GM21528 (cell line): ENCODE results near the gene RAI2.
"Not testable (repeated sequence)": the region's sequence is repeated elsewhere in the genome, so short reads cannot be mapped to it uniquely, and the experiment has no call there.

Experiments
- ATAC-seq: cut with Tn5 transposase; IDR thresholded peaks from one replicate; pipeline ENCODE4 v1.9.1; 2021; ENCODE audit warnings: mild to moderate bottlenecking, moderate library complexity; ENCODE audit not compliant: unreplicated experiment, low FRiP score

The RAI2 gene

DNA sequence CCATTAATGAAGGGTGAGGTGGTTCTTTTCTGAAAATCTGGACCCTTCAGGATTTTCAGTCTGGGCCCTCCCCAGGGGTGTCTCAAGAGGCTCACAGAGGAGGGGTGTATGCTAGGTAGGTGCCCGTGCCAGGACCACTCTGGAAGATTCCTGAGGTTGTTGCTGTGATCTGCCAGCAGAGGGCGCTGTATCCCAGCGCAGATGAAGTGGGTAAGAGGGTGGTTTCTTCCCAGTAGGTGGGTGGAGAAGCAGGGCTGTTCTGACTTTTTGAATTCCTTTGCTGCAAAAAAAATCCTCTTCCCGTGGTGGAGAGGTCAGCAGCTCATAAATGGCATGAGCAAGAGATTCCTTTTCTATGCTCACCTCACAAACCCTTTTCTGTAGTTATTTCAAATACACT lies 72.7 kb downstream of the RAI2 start:
- no peak for ATAC-seq

DNA sequence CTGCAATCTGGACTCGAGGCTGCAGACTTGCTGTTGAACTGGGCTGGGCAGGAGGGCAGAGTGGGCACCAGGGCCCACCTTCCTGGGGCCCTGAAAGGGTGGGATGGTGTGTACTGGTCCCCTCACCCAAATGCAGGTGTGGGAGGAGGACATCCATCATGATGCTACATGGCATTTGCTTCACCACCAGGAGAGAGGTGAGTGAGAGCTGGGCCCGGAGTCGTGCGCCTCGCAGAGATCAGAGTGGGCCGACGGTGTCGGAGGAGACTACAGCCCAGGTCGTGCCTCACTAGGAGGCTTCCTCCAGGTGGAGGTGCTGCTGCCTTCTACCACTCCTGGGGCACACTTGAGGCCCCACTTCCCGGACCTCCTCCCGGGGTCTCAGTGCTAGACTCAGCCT lies 73.5 kb downstream of the RAI2 start:
- no peak for ATAC-seq

DNA sequence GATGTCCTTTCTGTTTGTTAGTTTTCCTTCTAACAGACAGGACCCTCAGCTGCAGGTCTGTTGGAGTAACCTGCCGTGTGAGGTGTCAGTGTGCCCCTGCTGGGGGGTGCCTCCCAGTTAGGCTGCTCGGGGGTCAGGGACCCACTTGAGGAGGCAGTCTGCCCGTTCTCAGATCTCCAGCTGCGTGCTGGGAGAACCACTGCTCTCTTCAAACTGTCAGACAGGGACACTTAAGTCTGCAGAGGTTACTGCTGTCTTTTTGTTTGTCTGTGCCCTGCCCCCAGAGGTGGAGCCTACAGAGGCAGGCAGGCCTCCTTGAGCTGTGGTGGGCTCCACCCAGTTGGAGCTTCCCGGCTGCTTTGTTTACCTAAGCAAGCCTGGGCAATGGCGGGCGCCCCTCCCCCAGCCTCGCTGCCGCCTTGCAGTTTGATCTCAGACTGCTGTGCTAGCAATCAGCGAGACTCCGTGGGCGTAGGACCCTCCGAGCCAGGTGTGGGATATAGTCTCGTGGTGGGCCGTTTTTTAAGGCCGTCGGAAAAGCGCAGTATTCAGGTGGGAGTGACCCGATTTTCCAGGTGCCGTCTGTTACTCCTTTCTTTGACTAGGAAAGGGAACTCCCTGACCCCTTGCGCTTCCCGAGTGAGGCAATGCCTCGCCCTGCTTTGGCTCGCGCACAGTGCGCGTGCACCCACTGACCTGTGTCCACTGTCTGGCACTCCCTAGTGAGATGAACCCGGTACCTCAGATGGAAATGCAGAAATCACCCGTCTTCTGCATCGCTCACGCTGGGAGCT lies 74.3 kb downstream of the RAI2 start:
- not testable (repeated sequence) for ATAC-seq

DNA sequence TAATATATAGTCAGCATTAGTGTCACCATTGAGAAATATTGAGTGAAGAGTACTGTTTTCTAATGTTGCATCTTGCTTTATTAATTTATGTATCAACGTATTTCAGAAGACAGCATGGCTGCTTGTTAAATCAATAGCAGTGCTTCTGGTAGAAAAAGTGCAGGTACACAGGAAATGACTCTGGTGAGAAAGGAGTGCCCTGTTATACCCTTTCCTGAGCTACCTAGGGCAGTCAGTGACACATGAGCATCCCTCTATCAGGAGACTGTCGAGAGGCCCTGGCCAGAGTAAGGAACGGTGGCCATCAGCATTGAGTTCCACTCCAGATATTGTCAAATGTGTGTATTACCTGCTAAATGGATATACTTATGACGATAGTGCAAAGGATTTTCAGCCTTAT lies 81.7 kb downstream of the RAI2 start:
- ATAC-seq: no peak

DNA sequence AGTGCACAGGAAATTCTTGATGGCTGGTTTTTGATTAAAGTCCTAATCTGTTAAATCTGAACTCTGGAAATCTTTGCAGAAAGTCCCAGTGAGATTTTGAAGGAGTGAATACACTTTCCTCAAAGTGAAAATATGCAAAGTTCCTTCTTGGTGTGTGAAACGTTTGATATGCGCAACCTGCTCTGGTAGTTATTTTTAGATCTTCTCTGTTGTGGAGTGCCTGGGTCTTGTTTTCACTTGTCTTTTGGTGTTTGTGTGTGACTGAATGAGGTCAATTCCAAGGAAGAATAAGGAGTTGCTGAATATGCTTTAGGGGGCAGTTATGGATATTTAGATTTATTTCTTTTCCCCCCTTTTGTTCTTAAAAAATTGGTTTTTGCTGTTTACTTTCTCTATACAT lies 82.1 kb downstream of the RAI2 start:
- ATAC-seq: no peak

DNA sequence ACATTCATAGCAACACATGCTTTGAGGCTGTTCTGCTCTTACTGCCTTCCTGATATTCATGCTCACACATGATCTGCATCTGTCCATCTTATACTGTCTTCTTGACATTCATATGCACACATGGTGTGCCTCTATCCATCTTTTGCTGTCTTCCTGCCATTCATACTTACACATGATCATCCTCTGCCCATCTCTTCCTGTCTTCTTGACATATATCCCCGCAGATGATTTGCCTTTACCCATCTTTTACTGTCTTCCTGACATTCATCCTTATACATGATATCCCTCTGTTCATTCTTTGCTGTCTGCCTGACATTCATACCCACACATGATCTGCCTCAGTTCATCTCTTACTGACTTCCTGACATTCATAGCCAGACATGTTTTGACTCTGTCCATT lies 87.0 kb downstream of the RAI2 start:
- no peak for ATAC-seq

DNA sequence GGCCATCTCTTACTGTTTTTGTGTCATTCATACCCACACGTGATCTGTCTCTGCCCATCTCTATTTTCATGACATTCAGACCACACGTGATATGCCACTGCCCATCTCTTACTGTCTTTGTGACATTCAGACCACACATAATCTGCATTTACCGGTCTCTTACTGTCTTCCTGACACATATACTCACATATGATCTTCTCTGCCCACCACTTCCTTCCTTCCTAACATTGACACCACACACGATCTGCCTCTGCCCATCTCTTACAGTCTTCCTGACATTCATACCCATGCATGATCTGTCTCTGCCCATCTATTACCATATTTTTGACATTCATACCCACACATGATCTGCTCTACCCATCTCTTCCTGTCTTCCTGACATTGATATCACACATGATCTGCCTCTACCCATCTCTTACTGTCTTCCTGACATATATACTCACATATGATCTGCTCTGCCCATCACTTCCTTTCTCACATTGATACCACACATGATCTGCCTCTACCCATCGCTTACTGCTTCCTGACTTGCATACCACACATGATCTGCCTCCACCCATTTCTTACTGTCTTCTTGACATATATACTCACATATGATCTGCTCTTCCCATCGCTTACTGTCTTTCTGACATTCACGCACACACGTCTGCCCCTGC lies 87.7 kb downstream of the RAI2 start:
- no peak for ATAC-seq

DNA sequence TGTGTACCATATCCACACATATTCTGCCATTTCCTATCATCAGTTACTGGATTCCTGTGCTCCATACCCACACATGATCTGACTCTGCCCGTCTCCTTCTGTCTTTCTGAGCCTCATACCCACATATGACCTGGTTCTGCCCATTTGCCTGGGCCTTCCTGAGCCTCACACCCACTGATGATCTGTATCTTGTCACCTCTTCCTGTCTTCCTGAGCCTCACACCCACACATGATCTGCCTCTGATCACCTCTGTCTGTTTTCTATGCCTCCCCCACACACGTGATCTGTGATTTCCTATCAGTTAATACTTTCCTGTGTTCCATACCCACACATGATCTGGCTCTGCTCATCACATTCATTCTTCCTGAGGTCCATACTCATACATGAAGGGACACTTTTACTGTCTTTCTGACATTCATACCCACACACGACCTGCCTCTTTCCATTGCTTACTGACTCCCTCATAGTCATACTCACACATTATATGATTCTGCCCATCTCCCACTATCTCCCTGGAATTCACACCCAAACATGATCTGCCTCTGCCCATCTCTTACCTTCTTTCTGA lies 91.3 kb downstream of the RAI2 start:
- ATAC-seq: no peak

DNA sequence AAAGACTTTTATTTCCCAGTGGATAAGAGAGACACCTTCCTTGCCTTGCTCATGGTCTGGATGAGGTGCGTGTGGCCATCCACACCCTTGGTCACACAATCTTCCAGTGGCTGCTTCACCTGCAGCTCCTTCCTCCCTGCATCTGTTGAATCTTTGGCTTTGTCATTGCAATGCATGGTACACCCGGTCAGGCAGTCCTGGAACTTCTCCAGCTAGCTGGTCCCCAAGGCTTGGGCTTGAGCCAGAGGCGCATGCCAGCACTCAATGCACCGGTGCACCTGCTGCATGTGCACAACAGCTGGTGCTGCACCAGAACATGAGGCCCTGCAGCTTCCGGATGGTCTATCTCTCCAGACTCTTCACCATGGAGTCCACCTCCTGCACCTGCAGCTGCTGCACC lies 92.1 kb downstream of the RAI2 start:
- no peak for ATAC-seq

DNA sequence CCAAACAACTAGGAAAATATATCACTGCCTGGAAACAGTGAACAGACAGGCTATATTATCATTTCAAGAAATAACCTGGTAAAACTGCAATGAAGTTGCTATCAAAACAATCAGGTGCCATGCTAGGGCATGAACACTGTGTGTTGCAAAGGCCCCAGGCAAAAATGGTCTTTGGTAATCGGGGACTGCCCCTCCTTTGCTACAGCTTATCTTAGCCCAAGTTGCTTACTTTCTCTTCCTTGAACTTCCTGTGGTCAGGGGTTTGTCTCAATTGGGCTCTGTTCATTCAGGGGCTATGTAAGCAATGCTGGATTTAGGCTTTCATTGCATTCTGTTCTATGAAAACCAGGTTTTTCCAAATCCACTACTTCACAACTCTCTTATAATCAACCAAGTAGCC lies 93.4 kb downstream of the RAI2 start:
- no peak for ATAC-seq

DNA sequence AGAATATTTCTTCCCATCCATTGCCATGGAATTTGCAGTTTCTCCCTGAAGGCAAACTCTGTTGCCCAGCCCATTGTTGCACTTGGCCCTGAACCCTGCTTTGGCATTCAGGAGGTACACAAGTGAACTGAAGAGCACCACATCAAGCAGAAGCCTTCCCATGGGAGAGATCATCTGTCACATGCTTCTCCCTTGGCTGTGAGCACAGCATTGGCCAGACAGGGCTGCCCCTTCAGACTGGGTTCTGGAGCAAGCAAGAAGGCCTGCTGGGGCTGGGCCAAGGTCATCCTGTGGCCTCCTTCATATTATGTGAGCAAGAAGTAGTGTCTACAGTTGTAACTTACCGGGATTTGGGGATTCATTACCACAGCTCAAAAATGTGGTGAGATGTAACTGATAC lies 101.1 kb downstream of the RAI2 start:
- no peak for ATAC-seq

DNA sequence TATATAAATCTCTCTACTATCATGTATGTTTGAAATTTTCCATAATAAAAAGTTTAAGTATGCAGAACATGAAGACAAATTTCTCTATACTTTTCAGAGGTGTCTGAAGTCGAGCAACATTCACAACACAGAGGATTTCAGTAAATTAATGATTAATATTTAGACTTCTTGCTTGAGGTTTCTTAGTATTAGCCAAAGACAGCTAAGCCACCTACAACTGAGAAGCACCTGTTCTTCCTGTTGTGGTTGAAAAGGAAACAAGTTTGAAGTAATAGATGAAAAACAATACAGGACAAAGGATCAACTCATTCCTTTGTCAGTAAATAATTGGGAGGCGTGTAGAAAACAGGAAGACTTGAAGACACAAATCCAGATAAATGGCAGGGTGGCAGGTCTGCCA lies 102.7 kb downstream of the RAI2 start:
- peak; percentile 67 for ATAC-seq

DNA sequence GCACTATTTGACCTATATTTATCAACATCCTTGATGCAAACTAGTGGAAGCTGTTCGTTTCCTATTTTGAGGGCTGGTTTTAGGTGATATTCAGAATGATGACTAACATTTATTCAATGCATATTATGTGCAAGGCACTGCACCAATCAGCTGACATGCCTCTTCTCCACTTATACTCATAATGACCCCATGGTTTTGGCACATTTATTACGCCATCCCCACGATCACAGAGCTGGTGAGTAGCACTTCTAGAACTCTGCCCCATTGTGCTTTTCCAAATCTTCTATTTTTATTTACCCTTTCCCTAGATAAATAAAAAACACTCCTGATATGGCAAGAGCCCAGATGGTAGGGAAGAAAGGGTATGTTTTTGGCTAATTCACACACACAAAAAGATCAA lies 110.7 kb downstream of the RAI2 start:
- ATAC-seq: no peak
